ENCODE results near the gene ADGRE1. TPM values are rescaled to one million over a fixed set of nuclear protein-coding genes. Genes with fewer than 3 reads are reported as not detected.
A peak's percentile ranks its signal among the peaks of the same experiment; 100 is the strongest.

Gene ADGRE1
- total and polyA plus RNA-seq, 4 donors: 0.39 to 16.2 (median 1.8) TPM

GRCh38 chr19:6861683-6862286 lies 25.6 kb upstream of the ADGRE1 start:
- H3K36me3 ChIP-seq (ENCODE audit: control insufficient read depth in 4 of 4, insufficient read depth in 3 of 4, low read depth in 1 of 4, low read length in 3 of 4): no peaks in the 10 kb centered on the region
- no peaks in the 10 kb centered on the region for H3K27me3 ChIP-seq (ENCODE audit: control insufficient read depth in 4 of 4, insufficient read depth in 4 of 4, low read length in 3 of 4)
- peaks cover 0 to 5% (median 0%) of the 10 kb centered on the region in 4 donors for H3K4me1 ChIP-seq (ENCODE audit: control insufficient read depth in 4 of 4, insufficient read depth in 4 of 4, low read length in 3 of 4)
- no peak overlapping the region for H3K27ac ChIP-seq (ENCODE audit: low read depth in 1 of 2, low read length in 2 of 2)
- no peaks in the 10 kb centered on the region for H3K9me3 ChIP-seq (ENCODE audit: control insufficient read depth in 4 of 4, low read length in 3 of 4)
- no peak for TF ChIP-seq JUND (IDR thresholded peaks at IDR 0.05)
- TF ChIP-seq REST (IDR thresholded peaks at IDR 0.05): no peak
- no peak for TF ChIP-seq HNF4A (conservative IDR thresholded peaks at IDR 0.05)
- TF ChIP-seq, protein P1, sequence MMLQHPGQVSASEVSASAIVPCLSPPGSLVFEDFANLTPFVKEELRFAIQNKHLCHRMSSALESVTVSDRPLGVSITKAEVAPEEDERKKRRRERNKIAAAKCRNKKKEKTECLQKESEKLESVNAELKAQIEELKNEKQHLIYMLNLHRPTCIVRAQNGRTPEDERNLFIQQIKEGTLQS (IDR thresholded peaks at IDR 0.05): no peak
- no peak for TF ChIP-seq EGR1 (IDR thresholded peaks at IDR 0.05; ENCODE audit: low read depth in 2 of 2)
- no peak for TF ChIP-seq TAF1 (conservative IDR thresholded peaks at IDR 0.05)
- TF ChIP-seq, protein P2, sequence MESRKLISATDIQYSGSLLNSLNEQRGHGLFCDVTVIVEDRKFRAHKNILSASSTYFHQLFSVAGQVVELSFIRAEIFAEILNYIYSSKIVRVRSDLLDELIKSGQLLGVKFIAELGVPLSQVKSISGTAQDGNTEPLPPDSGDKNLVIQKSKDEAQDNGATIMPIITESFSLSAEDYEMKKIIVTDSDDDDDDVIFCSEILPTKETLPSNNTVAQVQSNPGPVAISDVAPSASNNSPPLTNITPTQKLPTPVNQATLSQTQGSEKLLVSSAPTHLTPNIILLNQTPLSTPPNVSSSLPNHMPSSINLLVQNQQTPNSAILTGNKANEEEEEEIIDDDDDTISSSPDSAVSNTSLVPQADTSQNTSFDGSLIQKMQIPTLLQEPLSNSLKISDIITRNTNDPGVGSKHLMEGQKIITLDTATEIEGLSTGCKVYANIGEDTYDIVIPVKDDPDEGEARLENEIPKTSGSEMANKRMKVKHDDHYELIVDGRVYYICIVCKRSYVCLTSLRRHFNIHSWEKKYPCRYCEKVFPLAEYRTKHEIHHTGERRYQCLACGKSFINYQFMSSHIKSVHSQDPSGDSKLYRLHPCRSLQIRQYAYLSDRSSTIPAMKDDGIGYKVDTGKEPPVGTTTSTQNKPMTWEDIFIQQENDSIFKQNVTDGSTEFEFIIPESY (IDR thresholded peaks at IDR 0.05): no peak
- TF ChIP-seq FOXA2 (IDR thresholded peaks at IDR 0.05): no peak
- no peak for TF ChIP-seq CTCF (IDR thresholded peaks at IDR 0.05; ENCODE audit: low read depth, low read length, missing input control)
- no peak for TF ChIP-seq FOXA1 (IDR thresholded peaks at IDR 0.05)
- no peak for TF ChIP-seq SP1 (IDR thresholded peaks at IDR 0.05)
- no peak for TF ChIP-seq NR2F2 (IDR thresholded peaks at IDR 0.05)
- no peak for TF ChIP-seq RXRA (IDR thresholded peaks at IDR 0.05)
- no peak for TF ChIP-seq RAD21 (IDR thresholded peaks at IDR 0.05)
- DNase-seq (ENCODE audit: low spot score): no peak
- no peak overlapping the region for H3K9ac ChIP-seq (ENCODE audit: low read depth in 1 of 2, low read length in 2 of 2)
- 81% methylated on average over 10 of the region's 10 CpGs for WGBS
- no peak overlapping the region for H3K4me3 ChIP-seq (ENCODE audit: low read depth in 1 of 3, low read length in 3 of 3)

- Histone ChIP-seq H3K27me3 (ENCODE audit: control insufficient read depth in 4 of 4, insufficient read depth in 4 of 4, low read length in 3 of 4) (no peaks in the 10 kb centered on the region), H3K4me1 (ENCODE audit: control insufficient read depth in 4 of 4, insufficient read depth in 4 of 4, low read length in 3 of 4) (peaks cover 0 to 5% (median 0%) of the 10 kb centered on the region in 4 donors), H3K4me3 (ENCODE audit: low read depth in 1 of 3, low read length in 3 of 3) (peak overlapping the region in 1 of 3 donors; percentile 17), H3K36me3 (ENCODE audit: control insufficient read depth in 4 of 4, insufficient read depth in 3 of 4, low read depth in 1 of 4, low read length in 3 of 4) (no peaks in the 10 kb centered on the region), H3K27ac (ENCODE audit: low read depth in 1 of 2, low read length in 2 of 2) (no peak overlapping the region), H3K9me3 (ENCODE audit: control insufficient read depth in 4 of 4, low read length in 3 of 4) (no peaks in the 10 kb centered on the region), H3K9ac (ENCODE audit: low read depth in 1 of 2, low read length in 2 of 2) (no peak overlapping the region)
- WGBS: 3% methylated on average over 16 of the region's 16 CpGs
- TF ChIP-seq CTCF (IDR thresholded peaks at IDR 0.05; ENCODE audit: low read depth, low read length, missing input control): peak; percentile 92
- no peak for TF ChIP-seq NR2F2 (IDR thresholded peaks at IDR 0.05)
- TF ChIP-seq REST (IDR thresholded peaks at IDR 0.05): peak; percentile 18
- TF ChIP-seq RAD21 (IDR thresholded peaks at IDR 0.05): peak; percentile 88
- TF ChIP-seq, protein P2 (IDR thresholded peaks at IDR 0.05): no peak
- peak; percentile 80 for DNase-seq (ENCODE audit: low spot score)
Observed at GRCh38 chr19:6862673-6863078, 24.7 kb upstream of the ADGRE1 start.
